LNCAP (cell line): ENCODE measurements around the gene IL22RA1.

ENCODE experiments used
- TF ChIP-seq, protein P1 (sequence below): fragments of 450-650 bp; IDR thresholded peaks from 2 replicates; pipeline ENCODE4 v1.5.1; 2017; ENCODE audit warnings: mild to moderate bottlenecking

IL22RA1 gene

DNA sequence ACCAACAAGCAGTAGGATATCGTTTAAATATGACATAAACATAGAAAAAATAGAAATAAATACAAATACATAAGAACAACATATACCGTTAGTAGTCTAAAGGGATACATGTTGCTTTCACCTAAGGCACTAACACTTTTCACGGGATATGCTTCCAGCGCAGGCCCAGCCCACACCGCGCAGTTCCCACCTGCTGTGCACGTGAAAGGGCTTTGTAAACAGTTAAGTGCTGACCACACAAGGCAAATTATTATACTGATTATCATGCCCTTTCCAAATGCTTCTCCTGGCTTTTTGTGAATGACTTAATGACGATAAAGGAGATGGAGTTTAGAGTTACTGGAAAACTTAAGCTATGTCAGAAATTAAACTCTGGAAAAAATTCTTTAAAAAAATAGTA is 11.3 kb upstream of the IL22RA1 start:
- TF ChIP-seq, protein P1, sequence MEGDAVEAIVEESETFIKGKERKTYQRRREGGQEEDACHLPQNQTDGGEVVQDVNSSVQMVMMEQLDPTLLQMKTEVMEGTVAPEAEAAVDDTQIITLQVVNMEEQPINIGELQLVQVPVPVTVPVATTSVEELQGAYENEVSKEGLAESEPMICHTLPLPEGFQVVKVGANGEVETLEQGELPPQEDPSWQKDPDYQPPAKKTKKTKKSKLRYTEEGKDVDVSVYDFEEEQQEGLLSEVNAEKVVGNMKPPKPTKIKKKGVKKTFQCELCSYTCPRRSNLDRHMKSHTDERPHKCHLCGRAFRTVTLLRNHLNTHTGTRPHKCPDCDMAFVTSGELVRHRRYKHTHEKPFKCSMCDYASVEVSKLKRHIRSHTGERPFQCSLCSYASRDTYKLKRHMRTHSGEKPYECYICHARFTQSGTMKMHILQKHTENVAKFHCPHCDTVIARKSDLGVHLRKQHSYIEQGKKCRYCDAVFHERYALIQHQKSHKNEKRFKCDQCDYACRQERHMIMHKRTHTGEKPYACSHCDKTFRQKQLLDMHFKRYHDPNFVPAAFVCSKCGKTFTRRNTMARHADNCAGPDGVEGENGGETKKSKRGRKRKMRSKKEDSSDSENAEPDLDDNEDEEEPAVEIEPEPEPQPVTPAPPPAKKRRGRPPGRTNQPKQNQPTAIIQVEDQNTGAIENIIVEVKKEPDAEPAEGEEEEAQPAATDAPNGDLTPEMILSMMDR, result no peak

DNA sequence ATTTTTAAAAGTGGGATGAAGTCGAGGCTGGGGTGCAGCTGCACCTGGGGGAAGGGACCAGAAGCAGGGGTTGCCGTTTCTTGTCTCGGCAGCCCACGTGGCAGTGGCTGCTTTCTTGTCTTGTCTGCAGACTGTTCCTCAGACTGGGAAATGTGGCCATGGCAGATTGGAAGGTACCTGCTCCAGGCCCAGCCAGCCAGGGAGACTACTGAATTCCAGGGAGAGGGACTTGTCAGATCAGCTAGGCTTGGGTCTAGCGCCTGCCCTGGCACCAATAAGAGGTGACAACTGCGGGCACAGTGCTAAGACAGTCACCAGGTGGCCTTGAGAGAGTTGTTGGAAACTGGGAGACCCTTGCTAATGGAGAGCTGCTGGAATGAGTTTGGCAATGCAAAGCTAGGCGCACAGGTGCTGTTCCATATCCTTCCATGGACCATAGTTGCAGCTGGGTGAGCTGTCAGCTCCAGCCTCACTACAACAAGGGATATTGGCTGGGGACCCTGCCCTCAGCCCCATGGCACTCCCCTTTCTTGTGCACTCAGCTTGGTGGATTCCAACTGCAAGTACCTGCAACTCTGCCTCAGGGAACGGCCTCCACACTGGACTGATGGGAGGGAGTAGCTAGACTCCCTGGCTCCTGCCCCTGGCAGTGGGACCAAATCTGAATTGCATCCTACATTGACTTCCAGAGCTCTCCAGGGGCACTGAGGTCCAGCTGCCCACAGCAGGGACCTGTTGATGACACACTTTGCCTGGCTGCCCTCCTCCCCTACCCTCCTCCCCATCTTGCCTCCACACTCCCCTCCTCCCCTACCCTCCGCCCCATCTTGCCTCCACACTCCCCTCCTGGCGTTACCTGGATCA is 9.9 kb upstream of the IL22RA1 start:
- TF ChIP-seq, protein P1, result no peak

DNA sequence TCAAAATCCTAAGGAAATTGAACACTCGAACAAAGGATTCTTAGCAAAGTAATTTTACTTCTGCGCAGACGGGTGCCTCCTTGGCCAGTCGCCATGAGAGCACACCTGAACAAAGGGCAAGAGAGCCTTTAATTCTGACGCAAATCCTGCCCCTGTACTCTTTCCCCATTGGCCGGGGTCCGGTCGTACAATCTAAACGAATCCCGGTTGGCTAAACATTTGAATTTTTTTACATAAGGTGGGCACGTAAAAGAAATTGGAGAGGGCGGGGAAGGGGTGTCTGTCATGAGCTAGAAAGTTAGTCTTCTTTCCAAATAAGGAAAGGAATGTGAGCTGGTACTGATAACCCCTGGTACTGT is 8.2 kb upstream of the IL22RA1 start:
- TF ChIP-seq, protein P1, result no peak

DNA sequence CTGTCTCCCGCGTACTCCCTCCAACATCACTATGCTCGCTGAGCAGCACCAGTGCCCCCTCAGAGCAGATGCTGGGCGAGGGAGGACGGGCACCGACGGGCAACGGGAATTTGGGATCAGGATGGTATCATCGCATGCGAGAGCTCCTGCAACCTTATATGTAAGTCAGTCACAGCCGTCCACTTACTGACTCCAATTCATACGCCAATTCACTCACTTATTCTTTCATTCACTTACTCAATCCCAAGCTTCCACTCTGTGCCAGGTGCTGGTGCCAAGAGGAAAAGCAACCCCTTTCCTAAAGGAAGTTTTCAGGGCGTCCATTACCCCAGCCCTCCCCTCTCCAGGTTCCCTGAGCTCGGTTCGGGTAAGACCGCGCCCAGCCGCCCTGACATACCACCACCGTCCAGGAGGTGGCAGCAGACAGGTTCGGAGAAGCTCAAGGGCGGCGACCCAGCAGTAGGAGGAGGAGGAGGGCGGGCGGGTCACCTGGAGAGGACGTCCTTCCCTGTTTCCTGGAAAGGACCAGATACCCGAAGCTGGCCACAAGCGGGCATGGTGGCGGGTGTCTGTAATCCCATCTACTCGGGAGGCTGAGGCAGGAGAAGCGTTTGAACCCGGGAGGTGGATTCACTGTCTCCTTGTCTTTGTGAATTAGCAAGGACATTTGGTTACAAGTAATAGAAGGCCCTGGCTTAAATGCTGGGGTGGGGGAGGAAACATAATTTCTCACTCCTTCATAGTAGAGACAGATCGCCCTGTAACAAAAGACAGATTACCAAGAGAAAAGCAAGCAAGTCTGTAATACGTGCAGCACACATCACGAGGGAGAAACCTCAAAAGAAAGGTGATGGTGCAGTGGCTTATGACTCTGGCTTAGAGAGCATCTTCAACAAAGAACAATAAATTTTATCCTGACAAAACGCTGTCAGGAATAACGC is 7.6 kb upstream of the IL22RA1 start:
- TF ChIP-seq, protein P1, result peak; percentile 64

DNA sequence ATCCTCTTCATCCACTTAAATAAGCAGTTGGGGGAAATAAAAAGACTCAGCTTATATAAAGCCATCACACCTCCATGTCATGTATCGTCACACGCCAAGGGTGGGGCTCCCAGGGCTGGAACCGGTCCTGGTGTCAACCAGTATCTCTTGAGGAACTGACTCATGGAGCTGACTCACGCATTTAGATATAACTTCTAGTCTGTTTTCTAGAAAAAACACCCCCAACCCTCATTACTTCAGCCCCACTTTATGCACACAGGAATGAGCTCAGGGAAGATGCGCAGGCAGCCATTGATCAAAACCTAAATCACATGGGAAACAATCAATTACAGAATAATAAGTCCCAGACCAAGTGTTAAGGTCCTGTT is 6.9 kb upstream of the IL22RA1 start:
- TF ChIP-seq, protein P1, result no peak

DNA sequence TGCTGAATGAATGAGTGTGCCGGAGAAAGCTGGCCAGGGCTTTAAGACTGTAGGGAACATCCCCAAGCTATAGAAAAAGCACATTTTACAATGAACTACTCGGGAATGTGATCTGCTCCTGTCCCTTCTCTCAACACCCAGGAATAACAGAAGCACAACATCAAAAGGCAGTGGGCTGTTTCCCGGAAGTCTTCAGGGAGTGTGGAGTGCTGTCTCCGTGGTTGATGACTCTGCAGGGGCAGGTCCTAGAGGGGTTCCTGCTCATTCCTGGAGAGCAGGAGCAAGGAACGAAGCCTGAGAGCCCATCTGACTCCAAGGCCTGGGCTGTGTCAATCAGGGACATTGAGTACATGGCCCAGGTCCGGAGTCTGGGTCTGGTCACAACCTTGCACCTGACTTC is 4.9 kb upstream of the IL22RA1 start:
- TF ChIP-seq, protein P1, result no peak

DNA sequence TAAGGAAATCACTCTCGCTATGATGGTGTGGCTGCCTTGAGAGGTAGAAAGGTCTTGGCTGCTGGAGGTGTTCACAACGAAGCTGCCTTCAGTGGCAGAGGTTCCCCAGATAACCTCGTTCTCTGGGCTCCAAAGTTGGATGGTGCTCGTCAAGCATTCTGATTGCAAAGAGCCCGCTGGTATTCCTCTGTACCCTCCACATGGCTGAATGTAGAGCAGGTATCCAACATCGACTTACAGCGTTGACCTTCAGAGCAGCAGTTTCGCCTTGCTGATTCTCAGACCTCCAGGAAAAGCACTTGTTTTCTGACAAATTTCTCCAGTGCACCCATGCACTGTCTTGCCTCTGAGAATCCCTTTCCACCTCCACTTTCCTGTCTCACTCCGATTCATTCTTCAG is 4.3 kb upstream of the IL22RA1 start:
- TF ChIP-seq, protein P1, result no peak
